Activated CD8-positive, alpha-beta memory T cell treated with anti-CD3 and anti-CD28 coated beads for 36 hours (primary cell): Measurements from ENCODE around the gene CBFA2T2. TPM values are rescaled to one million over a fixed set of nuclear protein-coding genes. Genes with fewer than 3 reads are reported as not detected.
"Not testable (repeated sequence)": the region's sequence is repeated elsewhere in the genome, so short reads cannot be mapped to it uniquely, and the experiment has no call there.

Experiments used
- CTCF ChIA-PET: fragments of 350-600 bp; sonication (Branson Sonifier 250); formaldehyde crosslinking; loops from one replicate; lab custom pipeline; 2021; ENCODE audit warnings: antibody characterized with exemption; lab: Charles Lee
- POLR2A ChIA-PET: fragments of 350-600 bp; sonication (Branson Sonifier 250); formaldehyde crosslinking; loops from one replicate; lab custom pipeline; 2021; ENCODE audit warnings: antibody characterized with exemption; lab: Charles Lee
- total RNA-seq, 2 experiments: library from RNA; stranded (reverse); gene quantifications; one replicate each; pipeline ENCODE4 v1.2.3, GENCODE V29; 2021

CBFA2T2 gene
- total RNA-seq, 2 experiments from 2014 or later, result 7.1 to 7.4 TPM

- CTCF ChIA-PET, result interaction anchor here (1.0 to 1.6 kb wide), 6 partner anchors 18 to 63 kb away, joined by 3 to 6 read pairs (median 4); partner anchors contain the start of genes PXMP4 and ZNF341
- POLR2A ChIA-PET, result interaction anchor here (0.5 to 2.5 kb wide), 9 partner anchors 11 to 275 kb away, joined by 3 to 23 read pairs (median 5); partner anchors contain the start of genes ACTL10 and PXMP4
Measured at GRCh38 chr20:33686100-33686983, 196.4 kb downstream of the CBFA2T2 start, which contains the start of gene E2F1. Gene E2F1 (minus strand): TSS chr20:33686385. CDS start chr20:33686264, 121 bp downstream.

GRCh38 chr20:33686984-33687366 is 197.1 kb downstream of the CBFA2T2 start:
- CTCF ChIA-PET, result interaction anchor here (1.0 to 1.6 kb wide), 4 partner anchors 19 to 64 kb away, joined by 3 to 6 read pairs (median 4); partner anchors contain the start of genes PXMP4 and ZNF341
- POLR2A ChIA-PET, result interaction anchor here (0.8 to 1.8 kb wide), 2 partner anchors 19 to 33 kb away, joined by 3 to 5 read pairs; partner anchors contain the start of gene PXMP4

GRCh38 chr20:33687370-33687915 is 197.5 kb downstream of the CBFA2T2 start:
- POLR2A ChIA-PET, result interaction anchor here (0.8 to 1.8 kb wide), 3 partner anchors 8 to 33 kb away, joined by 3 to 5 read pairs (median 3); partner anchors contain the start of gene PXMP4

GRCh38 chr20:33687993-33688937 is 198.4 kb downstream of the CBFA2T2 start:
- ChIA-PET POLR2A (interaction anchor here (1.2 to 1.8 kb wide), 2 partner anchors 9 to 32 kb away, joined by 3 to 5 read pairs; partner anchors contain the start of gene PXMP4), CTCF (interaction anchor here (1.4 to 1.6 kb wide), 2 partner anchors 15 to 44 kb away, joined by 3 to 5 read pairs; partner anchors contain the start of gene ZNF341)

More at GRCh38 chr20:33687370-33687915, 197.5 kb downstream of the CBFA2T2 start:
- CTCF ChIA-PET, result interaction anchor here (1.0 to 1.6 kb wide), 5 partner anchors 14 to 64 kb away, joined by 3 to 6 read pairs (median 4); partner anchors contain the start of genes PXMP4 and ZNF341

- ChIA-PET CTCF (interaction anchor here (1.2 to 1.6 kb wide), 2 partner anchors 16 to 22 kb away, joined by 3 read pairs; partner anchors contain the start of gene ACTL10), POLR2A (no interaction called here)
Measured at GRCh38 chr20:33688938-33689424, 199.1 kb downstream of the CBFA2T2 start.

- CTCF ChIA-PET, result interaction anchor here (1.2 kb wide), 2 partner anchors 22 to 23 kb away, joined by 3 read pairs; partner anchors contain the start of gene ACTL10
- POLR2A ChIA-PET, result interaction anchor here (0.7 to 1.0 kb wide), 5 partner anchors 23 to 423 kb away, joined by 3 to 4 read pairs (median 3); partner anchors contain the start of gene ACTL10
Measured at GRCh38 chr20:33689493-33689892, 199.6 kb downstream of the CBFA2T2 start.

- CTCF ChIA-PET, result interaction anchor here (1.2 kb wide), 2 partner anchors 22 to 23 kb away, joined by 3 read pairs; partner anchors contain the start of gene ACTL10
- POLR2A ChIA-PET, result interaction anchor here (0.7 to 1.3 kb wide), 6 partner anchors 23 to 422 kb away, joined by 3 to 4 read pairs (median 4); partner anchors contain the start of genes ACTL10 and ZNF341
Measured at GRCh38 chr20:33689973-33690372, 200.1 kb downstream of the CBFA2T2 start.

- CTCF ChIA-PET, result interaction anchor here (1.2 kb wide), 1 partner anchor 30 kb away, joined by 3 read pairs; no protein-coding TSS in a partner anchor
- POLR2A ChIA-PET, result no interaction called here
Measured at GRCh38 chr20:33693289-33693688, 203.4 kb downstream of the CBFA2T2 start.

- ChIA-PET CTCF (interaction anchor here (1.2 kb wide), 1 partner anchor 30 kb away, joined by 3 read pairs; no protein-coding TSS in a partner anchor), POLR2A (interaction anchor here (0.5 kb wide), 1 partner anchor 119 kb away, joined by 3 read pairs; no protein-coding TSS in a partner anchor)
Measured at GRCh38 chr20:33693741-33694638, 204.1 kb downstream of the CBFA2T2 start.

- ChIA-PET CTCF (interaction anchor here (1.2 kb wide), 1 partner anchor 31 kb away, joined by 3 read pairs; no protein-coding TSS in a partner anchor), POLR2A (interaction anchor here (0.7 to 1.3 kb wide), 2 partner anchors 25 to 223 kb away, joined by 4 to 8 read pairs; partner anchors contain the start of gene PXMP4)
Measured at GRCh38 chr20:33694639-33695012, 204.7 kb downstream of the CBFA2T2 start.

- POLR2A ChIA-PET, result no interaction called here
- CTCF ChIA-PET, result interaction anchor here (0.7 kb wide), 1 partner anchor 23 kb away, joined by 4 read pairs; no protein-coding TSS in a partner anchor
Measured at GRCh38 chr20:33696448-33696847, 206.6 kb downstream of the CBFA2T2 start.

- CTCF ChIA-PET, result no interaction called here
- POLR2A ChIA-PET, result no interaction called here
Measured at GRCh38 chr20:33697129-33697528, 207.2 kb downstream of the CBFA2T2 start.

GRCh38 chr20:33698966-33699365 is 209.1 kb downstream of the CBFA2T2 start:
- POLR2A ChIA-PET, CTCF ChIA-PET: not testable (repeated sequence)
